ELR (cell line): ENCODE data around the gene C4orf50.

Experiments used
- DNase-seq: peaks from one replicate; pipeline ENCODE4 v3.0.0-alpha.2; 2015; ENCODE audit warnings: low read depth

Gene C4orf50

DNA sequence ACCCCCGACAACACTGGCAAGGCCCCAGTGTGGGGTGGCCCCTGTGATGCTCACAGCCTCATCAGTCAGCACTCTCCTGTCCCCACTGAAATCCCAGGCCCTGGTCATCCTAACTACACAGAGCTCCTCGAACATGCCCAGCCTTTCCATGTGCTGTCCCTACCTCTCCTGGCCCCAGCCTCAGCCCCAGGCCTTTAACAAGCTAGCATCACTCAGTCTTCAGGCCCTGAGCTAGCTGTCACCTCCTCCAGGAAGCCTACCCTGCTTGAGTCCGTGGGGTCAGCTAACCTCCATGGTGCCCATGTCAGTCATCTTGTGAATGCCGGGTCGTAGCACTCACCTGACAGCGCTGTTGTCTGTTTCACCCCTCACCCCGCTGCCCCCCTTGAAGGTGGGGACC is 25.6 kb upstream of the C4orf50 start:
- no peak for DNase-seq

DNA sequence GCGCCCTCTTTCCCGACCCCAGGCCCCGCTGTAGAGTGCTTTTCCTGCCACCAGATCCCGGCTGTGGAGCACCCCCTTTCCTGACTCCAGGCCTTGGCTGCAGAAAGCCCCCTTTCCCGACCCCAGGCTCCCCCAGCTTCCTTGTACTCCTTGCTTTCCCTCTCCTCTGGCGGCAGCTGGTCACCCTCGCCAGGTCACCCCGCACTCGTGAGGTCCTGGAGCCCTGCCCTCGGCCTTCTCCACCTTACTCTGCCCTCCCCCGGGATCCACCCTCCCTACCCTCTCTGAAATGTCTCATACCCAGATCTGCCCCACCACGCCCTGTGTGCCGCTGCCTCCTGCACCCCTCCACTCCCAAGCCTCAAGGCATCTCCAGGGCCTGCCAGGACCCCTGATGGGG is 25.0 kb upstream of the C4orf50 start:
- no peak for DNase-seq

DNA sequence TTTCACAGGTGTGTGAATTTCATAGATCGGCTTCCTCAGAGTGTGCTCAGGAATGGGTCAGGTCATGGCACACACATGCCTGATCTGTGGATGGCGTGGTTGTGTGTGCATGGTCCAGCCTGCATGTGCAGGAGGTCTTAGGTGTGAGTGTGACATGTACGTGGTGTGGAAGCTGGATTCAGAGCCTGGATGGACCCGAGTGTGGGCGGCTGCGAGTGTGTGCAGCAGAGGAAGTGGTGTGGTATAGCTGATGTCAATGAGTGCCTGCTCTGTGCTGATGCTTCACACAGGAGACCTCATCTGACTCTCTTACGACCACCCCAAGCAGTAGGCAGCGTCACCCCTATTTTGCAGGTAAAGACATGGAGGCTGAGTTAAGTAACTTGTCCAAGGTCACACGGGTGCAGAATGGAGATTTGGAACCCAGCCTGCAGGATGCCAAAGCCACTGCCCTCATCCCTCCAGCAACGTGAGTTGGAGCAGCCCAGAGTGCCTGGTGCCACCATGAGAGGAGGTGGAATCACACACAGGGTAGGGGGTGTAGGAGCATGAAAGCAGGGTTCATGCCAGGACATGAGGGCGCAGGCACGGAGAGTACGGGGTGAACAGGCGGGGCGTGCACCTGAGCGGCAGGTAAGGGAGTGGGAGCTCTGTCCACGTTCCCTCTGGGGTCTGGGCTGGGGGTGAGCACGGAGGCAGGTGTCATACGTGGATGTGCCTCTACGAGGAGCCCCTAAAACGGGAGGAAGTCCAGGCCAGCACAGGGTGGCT is 24.2 kb upstream of the C4orf50 start:
- no peak for DNase-seq

DNA sequence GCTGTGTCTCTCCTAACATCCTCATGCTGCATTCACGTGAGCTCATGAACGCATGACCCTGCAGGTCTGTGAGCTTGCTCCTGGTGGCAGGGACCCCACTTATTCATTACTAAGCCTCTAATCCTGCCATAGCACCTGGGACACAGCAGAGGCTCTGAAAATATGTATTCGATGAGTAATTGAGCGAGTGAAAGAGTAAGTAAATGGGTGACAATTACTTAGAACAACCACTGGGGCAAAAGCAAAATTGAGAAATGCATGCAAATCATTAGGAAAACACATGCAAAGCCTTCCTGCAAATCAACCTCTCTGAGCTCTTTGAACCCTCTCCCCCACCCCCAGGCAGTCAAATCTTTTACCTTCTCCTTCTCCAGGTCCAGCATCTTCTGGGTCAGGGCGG is 23.6 kb upstream of the C4orf50 start:
- DNase-seq: no peak

DNA sequence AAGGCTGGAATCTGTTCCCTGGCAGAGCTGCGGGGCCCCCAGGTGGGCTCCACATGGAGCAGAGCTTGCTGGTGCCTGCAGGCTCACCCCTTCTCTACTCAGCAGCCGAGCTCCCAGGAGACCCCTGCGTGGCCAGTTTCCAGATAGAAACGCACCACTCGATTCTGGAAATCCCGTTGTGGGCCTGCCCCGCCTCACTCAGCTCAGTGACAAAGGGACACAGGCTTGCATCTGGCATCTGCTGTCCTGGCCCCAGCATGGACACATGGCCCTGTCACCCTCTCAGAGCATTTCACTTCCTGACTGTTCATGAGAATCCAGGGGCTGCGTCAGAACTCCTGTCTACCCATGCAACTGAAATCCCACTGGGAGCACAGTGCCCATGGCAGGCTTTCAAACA is 20.5 kb upstream of the C4orf50 start:
- no peak for DNase-seq

DNA sequence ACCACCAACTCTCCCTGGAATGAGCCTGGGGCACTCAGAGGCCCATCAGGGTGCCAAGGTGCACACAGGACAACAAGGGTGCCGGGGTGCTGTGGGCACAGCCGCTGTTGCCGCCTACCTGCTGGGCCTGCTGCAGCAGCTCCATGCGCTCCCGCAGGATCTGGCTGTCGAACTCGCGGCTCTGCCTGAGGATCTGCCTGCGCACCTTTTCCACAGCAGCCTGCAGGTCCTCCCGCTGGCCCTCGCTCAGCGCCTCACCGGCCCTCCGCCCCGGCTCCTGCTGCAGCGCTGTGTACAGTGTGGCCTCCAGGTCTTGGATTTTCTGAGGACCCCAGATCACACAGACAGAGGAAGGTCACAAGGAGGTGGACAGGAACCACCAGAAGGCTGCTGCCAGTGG is 17.6 kb upstream of the C4orf50 start:
- no peak for DNase-seq

DNA sequence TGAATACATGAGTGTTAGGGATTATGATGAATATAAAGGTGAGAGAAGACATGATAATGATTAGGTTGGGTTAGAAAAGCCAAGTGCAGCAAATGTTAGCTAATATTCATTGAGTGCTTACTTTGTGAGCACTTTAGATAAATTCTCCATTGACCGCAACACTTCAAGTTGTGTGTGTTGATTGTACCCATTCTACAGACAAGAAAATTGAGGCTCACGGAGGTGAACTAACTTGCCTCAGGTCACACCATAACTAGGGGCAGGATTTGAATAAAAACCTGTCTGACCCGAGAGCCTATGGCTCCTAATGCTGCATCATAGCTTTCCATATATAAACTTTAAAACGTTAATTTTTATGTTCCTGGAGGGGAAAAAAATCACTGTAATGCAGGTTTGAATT is 15.2 kb upstream of the C4orf50 start:
- no peak for DNase-seq

DNA sequence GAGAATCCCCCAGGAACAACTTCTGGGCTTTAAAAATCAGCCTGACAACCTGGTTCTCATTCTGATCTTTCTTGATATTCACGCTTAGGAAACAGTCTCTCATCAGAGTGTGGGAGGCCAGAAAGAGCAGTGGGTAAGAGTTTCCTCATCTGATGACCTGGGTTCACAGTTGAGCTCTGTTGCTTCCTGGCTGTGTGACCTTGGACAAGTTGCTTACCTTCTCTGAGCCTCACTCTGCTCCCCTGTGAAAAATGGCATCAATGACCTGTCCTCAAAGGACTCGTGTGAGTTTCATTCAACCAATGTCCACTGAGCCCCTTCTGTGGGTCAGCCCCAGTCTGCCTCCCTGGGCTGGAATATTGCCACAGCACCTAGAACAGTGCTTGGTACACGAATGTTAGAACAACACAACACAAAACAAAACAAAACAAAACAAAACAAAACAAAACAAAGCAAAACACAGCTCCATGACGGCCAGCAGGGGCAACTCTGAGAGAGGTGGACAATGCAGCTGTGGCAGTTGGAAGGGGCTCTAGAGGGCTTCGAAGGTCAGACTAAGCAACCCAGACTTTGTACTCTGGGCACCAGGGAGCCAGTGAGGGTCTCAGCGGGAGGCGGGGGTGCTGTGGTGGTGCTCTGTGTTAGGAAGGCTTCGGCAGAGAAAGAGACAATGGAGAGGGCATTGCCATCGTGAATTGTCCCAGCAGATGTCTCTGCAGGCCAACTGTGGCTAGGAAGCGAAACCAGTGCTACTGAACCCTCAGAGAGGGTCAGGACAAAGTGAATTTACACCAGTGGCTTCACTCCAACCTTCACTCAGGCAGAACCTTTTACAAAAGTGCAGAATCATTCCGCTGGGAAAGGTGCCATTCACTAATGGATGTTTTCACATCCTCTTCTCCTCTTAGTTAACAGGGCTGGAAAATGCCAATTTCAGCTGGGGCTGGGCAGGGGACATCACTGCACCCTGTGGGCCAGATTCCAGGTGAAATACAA is 14.3 kb upstream of the C4orf50 start:
- no peak for DNase-seq

DNA sequence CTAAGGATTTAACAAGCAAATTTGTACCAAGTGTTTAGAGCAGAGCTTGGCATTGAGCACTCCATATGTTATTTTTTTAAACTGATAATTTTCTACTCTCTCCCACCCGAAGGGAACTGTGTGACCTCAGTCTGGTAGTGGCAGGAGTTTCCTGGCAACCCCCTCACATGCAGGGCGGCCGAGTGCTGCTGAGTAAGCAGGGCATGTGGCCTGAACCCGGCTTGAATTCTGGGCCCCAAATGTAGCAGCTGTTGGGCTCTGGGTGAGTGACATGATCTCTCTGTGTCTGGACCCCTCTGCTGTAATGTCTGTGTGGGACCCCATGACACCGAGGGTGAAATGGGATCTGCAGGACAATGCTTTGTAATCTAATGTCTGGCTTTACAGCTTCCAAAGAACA is 13.6 kb upstream of the C4orf50 start:
- no peak for DNase-seq

DNA sequence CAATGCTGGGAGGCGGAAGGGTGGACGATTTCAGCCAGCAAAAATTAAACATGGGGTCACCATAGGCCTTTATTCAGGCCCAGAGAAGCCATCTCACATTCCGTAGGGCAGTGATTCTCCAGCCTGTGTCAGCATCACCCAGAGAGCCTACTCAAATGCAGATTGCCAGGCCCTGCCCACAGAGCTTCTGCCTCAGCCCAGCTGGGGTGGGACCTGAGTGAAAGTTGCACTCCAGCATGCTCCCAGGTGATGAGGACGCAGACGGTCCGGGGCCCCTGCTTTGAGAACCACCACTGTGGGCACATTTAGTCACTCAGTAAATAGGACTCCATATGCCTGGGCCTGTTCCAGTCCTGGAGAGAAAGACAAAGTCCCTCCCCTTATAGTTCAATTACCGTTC is 12.4 kb upstream of the C4orf50 start:
- no peak for DNase-seq

DNA sequence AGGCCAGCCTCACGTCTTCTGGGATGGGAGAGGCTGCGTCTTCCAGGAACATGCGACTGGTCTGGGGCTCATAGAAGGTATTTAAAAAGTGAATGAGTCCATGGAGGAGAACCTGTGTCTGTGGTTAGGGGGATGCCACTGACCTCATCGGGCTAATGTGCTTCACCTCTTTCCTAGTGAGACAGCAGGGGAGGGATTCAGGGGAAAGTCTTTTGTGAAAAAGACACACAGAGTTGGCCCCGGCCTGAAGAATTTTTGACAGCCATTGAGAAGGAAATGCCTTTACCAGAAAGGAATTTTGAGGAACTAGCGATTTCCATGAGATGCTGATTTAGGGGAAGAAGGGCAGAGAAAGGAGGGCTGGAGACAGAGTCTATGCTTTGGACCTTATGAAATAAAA is 11.0 kb upstream of the C4orf50 start:
- DNase-seq: no peak

DNA sequence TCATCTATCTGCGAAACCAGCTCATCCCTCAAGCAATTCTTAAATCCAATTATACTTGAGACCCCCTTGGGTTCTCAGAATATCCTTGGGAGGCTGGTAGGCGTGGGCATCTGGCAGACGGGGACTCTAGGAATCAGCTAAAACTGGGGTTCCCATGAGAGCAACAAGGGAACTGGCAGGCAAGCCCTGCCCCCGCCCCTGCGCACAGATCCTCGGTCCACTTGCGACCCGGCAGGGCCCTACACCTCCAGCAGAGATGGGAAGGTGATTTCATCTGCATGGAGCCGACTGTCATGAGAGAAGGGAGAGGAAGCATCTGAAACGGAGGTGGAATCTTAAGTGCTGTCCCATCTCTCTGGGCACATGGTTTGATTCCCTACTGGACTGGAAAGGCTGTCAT is 9.9 kb upstream of the C4orf50 start:
- no peak for DNase-seq

DNA sequence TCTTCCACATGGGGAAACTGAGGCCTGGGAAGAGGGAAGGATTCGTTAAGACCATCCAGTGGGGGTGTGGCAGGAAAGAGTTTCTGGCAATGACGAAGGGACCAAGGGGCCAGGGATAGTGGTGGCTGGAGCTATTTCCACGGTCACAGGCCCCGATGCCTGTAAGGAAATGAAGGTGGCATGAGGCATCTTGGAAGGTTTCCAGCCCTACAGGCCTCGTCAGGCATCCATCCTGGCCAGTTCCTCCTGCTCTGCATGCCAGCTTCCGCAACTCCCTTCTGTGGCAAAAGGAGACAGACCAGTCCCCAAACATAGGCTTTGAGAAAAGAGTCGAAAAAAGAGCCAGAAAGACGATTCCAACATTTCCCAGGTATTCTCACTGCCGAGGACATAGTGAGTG is 9.2 kb upstream of the C4orf50 start:
- no peak for DNase-seq

DNA sequence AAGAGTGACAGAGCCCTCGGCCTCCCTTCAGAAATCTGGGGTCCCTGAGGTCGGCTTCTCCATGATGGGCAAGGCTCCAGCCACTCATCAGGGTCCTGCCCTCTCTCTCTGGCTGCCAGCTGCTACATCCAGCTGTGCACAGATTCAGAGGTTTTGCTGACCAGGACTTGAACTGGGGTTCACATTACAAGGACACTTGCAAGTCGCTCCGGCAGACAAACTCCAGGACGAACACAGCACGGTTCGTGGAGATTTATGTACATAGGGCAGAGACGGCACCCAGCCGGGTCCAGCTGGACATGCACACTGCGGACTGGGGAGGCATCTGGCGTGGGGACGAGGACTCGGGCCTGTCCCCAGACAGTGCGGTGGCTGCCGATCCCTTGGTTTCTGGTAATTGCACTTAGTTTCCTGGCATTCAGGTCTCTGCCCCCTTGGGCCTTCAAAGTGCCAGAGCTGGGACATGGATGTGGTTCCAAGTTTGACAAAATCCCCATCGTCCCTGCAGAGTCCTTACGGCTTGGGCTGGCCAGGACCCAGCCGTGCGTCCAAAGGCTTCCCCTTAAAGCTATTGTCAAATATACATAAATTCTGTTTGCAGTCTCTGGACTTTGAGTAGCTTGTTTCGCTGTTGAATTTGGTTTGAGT is 6.2 kb upstream of the C4orf50 start:
- DNase-seq: no peak

DNA sequence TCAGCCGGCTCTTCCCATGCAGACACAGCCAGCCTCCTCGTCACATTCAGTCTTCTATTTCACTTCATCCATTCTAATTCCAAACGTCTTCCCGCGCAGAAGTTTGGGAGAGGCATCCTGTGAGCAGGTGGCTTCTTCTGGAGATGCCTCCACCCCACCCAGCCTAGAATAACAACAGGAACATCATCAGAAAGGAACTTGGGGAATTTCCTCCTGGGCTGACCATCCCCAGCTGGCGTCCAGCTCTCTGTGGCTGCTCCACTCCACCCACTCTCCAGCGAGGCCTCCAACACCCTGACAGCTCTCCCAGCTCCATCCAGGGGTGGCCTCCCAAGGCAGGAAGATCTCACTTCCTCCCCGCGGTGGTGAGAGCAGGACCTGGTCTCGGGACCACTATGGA is 5.5 kb upstream of the C4orf50 start:
- no peak for DNase-seq

DNA sequence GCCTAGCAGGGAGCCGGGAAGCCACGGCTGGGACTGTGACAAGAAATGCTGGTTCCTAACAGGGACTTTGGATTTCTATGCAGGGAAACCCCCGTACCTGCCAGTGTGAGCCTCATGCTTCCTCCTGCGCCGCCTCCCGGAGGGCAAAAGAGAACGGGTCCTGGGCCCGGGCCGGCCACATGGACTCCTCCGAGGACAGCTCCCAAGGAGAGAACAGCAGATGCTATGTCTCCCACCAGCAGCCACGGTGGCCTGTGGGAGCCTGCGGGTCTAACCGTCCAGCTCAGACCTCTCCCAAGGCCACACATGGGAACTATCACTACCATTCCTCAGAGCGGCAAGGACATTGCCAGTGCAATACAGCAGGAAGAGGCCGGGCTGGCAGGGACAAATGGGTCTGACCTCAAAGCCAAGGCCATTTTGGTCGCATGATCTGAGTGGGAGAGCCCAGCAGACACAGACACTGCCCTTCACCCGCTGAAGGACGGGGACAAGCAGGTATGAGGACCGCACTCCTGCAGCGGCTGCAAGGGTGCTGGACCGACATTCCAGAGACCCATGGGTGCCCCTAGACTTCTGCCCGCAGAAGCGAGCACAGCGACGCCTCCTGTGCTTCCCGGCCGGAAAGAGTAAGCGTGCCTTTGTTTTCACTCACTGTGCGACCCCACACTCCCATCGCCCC is 4.5 kb upstream of the C4orf50 start:
- DNase-seq: no peak

DNA sequence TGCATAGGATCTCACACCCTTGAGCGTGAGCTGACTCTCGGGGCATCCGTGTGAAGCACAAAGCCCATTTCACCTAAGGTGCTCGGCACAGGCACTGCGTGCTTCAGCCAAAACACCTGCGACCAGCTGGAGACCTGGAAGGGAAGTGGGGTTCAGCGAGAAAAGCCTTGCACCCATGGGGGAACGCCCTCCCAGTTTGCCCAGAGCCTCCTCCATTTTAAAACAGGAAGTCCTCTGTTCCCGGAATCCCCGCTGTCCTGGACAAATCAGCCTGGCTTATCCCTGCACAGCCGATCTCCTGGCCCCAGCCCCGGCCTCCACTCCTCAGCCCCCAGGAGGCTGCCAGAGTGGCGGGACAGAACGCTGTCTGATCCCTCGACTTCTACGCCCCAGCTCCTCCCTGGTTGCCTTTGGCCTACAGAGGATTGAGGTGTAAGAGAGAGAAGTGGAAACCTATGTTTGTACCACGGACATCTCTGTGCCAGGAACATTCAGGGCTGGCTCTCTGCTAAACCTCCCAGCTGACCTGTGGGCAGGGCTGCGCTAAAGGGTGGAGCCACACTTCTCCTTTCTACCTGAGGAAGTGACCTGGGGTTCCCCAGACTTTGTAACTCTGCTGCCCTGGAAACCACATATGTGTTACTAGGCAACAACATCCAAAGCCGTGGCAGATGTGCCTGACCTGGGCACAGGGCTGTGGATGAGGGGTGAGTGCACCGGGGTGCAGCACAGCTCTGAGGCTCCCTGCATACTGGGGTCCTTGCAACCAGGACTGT is 3.8 kb upstream of the C4orf50 start:
- no peak for DNase-seq

DNA sequence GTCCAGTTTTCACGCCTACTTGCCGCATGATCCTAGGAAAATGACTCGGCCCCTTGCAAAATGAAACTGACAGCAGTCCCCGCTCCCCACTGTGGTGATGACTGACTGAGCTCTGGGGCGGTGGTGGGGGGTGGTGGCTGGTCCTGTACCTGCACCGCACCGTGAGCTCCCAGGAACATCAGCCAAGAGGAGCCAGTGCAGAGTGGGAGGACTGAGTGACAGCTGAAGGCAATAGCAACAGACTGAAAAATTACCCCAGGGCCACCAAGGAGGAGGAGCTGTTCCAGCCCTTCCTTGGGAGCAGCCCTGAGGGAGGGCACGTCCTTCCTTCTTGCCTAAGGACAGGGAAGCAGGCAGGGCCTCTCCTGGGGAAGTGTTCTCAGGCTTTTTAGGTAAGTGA is 2.4 kb upstream of the C4orf50 start:
- DNase-seq: no peak

DNA sequence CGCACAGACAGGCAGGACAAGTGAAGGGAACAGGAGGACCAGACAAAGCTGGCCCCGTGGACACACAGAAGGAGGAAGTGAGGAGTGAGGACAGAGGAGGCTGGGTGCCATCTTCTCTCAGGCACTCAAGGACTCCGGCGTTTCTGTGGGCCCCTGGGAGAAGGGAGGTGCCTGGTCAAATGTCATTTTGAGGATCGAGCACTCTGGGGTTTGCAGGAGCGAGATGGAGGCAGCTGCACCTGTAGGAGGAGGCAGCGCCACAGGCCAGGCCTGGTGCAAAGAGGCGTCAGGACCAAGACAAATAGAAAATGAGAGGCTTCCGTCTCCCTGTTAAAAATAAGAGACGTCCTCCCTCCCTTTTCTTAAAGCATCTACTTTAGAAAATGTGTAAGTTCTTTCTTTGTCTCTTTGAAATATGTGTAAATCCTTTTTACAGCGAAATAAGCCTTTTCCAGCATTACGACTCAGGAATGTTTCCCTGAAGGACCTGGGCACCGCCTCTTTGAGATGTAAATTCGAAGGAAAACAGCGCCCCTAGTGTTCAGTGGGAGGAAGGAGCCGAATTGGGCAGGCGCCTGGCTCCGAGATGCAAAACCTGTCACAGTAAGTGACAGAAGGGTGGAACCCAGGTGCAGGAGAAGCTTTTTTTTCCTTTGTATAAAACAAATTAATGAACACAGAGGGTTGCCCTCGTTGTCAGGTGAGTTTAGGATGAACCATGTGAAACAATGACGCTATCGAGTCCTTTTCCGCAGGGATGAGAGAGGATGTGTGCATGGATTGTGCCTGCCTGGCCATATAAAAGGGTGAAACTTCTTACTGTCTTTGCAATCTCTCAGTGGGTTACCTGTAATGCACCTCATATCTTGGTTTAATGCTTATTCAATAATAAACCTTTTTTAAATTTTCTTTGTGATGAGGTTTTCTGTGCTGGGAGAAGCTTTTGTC is 1.4 kb upstream of the C4orf50 start:
- peak; percentile 67 for DNase-seq

DNA sequence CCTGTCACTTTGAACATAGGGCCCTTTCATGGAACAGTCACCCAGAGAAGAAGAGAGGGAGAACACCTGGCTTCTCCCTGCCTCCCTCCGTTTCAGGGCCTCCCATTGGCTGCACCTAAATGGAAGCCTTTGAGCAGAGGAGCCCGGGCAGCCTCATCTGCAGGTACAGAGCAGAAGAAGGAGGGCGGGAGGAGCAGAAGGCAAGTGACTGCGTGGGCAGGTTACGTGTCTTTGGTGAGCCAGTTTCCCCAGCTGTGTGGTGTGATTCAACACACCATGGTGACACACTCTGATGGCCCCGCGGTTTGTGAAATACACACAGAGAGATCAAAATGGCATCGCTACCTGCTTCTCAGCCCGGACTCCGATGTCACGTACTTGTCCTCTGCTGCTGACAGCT is 431 bp downstream of the C4orf50 start:
- no peak for DNase-seq
